H9 (cell line): ENCODE results near the gene TBC1D20. TPM values are rescaled to one million over a fixed set of nuclear protein-coding genes. Genes with fewer than 3 reads are reported as not detected.

Source experiments
- DNase-seq: peaks from one replicate; pipeline ENCODE4 v3.0.0-alpha.2; 2017
- H2AFZ ChIP-seq: one replicate; pipeline ENCODE4 v1.6.1; 2013; ENCODE audit warnings: mild to moderate bottlenecking, low read length, control low read depth, moderate library complexity
- H2AK5ac ChIP-seq: 2 replicates; pipeline ENCODE4 v1.6.1; 2013; ENCODE audit warnings: low read length, control low read depth, mixed read lengths; ENCODE audit not compliant: insufficient read length
- H2BK120ac ChIP-seq: one replicate; pipeline ENCODE4 v1.6.1; 2013; ENCODE audit warnings: low read depth, mild to moderate bottlenecking, low read length, control low read depth, inconsistent platforms; ENCODE audit not compliant: poor library complexity, severe bottlenecking
- H2BK12ac ChIP-seq: 2 replicates; pipeline ENCODE4 v1.6.1; 2013; ENCODE audit warnings: low read length, control low read depth, mixed read lengths, low read depth; ENCODE audit not compliant: insufficient read length
- H2BK15ac ChIP-seq: 2 replicates; pipeline ENCODE4 v1.6.1; 2013; ENCODE audit warnings: low read depth, low read length, control low read depth
- H2BK20ac ChIP-seq: one replicate; pipeline ENCODE4 v1.6.1; 2013; ENCODE audit warnings: low read depth, mild to moderate bottlenecking, low read length, control low read depth, inconsistent platforms; ENCODE audit not compliant: poor library complexity, severe bottlenecking
- H2BK5ac ChIP-seq: 2 replicates; pipeline ENCODE4 v1.6.1; 2013; ENCODE audit warnings: low read length, control low read depth, mixed read lengths; ENCODE audit not compliant: insufficient read length
- H3K14ac ChIP-seq: 2 replicates; pipeline ENCODE4 v1.6.1; 2013; ENCODE audit warnings: low read length, control low read depth; ENCODE audit not compliant: insufficient read depth
- H3K18ac ChIP-seq: 2 replicates; pipeline ENCODE4 v1.6.1; 2013; ENCODE audit warnings: low read depth, mild to moderate bottlenecking, mixed read lengths, low read length, control low read depth; ENCODE audit not compliant: insufficient read length
- H3K23ac ChIP-seq: 2 replicates; pipeline ENCODE4 v1.6.1; 2013; ENCODE audit warnings: low read length, control low read depth, mixed read lengths, low read depth; ENCODE audit not compliant: insufficient read length
- H3K23me2 ChIP-seq: 2 replicates; pipeline ENCODE4 v1.6.1; 2013; ENCODE audit warnings: low read depth, mild to moderate bottlenecking, mixed read lengths, low read length, control low read depth; ENCODE audit not compliant: insufficient read length, poor library complexity, severe bottlenecking
- H3K27ac ChIP-seq: 2 replicates; pipeline ENCODE4 v1.5.1; 2013; ENCODE audit warnings: low read length, control low read depth, mixed read lengths, low read depth; ENCODE audit not compliant: insufficient read length
- H3K27me3 ChIP-seq: 2 replicates; pipeline ENCODE4 v1.6.1; 2013; ENCODE audit warnings: low read length, control low read depth, inconsistent platforms; ENCODE audit not compliant: insufficient read depth
- H3K4ac ChIP-seq: 2 replicates; pipeline ENCODE4 v1.6.1; 2013; ENCODE audit warnings: low read depth, mild to moderate bottlenecking, control low read depth, inconsistent platforms, low read length, moderate library complexity
- H3K4me1 ChIP-seq: 2 replicates; pipeline ENCODE4 v1.6.1; 2013; ENCODE audit warnings: low read length, control low read depth, inconsistent platforms; ENCODE audit not compliant: insufficient read depth
- H3K4me2 ChIP-seq: 2 replicates; pipeline ENCODE4 v1.6.1; 2013; ENCODE audit warnings: low read length, control low read depth, mixed read lengths; ENCODE audit not compliant: insufficient read length, insufficient read depth
- H3K56ac ChIP-seq: 2 replicates; pipeline ENCODE4 v1.6.1; 2013; ENCODE audit warnings: low read depth, mild to moderate bottlenecking, mixed read lengths, low read length, control low read depth; ENCODE audit not compliant: insufficient read length
- H3K79me1 ChIP-seq: 2 replicates; pipeline ENCODE4 v1.6.1; 2013; ENCODE audit warnings: low read depth, mild to moderate bottlenecking, moderate library complexity, low read length, control low read depth, inconsistent platforms; ENCODE audit not compliant: insufficient read depth, poor library complexity, severe bottlenecking
- H3K79me2 ChIP-seq: 2 replicates; pipeline ENCODE4 v1.6.1; 2013; ENCODE audit warnings: low read length, control low read depth, inconsistent platforms; ENCODE audit not compliant: insufficient read depth
- H3K9ac ChIP-seq: 2 replicates; pipeline ENCODE4 v1.6.1; 2013; ENCODE audit warnings: low read length, control low read depth, mixed read lengths; ENCODE audit not compliant: insufficient read length; ENCODE audit errors: extremely low read depth
- H3K9me3 ChIP-seq: one replicate; pipeline ENCODE4 v1.6.1; 2013; ENCODE audit warnings: low read depth, low read length, inconsistent platforms; ENCODE audit not compliant: control insufficient read depth
- H3T11ph ChIP-seq: one replicate; pipeline ENCODE4 v1.6.1; 2013; ENCODE audit warnings: mild to moderate bottlenecking, low read length, control low read depth, inconsistent platforms
- H4K20me1 ChIP-seq: one replicate; pipeline ENCODE4 v1.6.1; 2013; ENCODE audit not compliant: control insufficient read depth, insufficient read length, insufficient read depth
- H4K5ac ChIP-seq: 2 replicates; pipeline ENCODE4 v1.6.1; 2013; ENCODE audit warnings: low read depth, mild to moderate bottlenecking, mixed read lengths, low read length, control low read depth; ENCODE audit not compliant: insufficient read length
- H4K8ac ChIP-seq: replicated peaks from 2 replicates; pipeline ENCODE4 v1.6.1; 2013; ENCODE audit warnings: low read length, control low read depth, mixed read lengths, low read depth; ENCODE audit not compliant: insufficient read length
- H4K91ac ChIP-seq: 2 replicates; pipeline ENCODE4 v1.6.1; 2013; ENCODE audit warnings: low read depth, mild to moderate bottlenecking, moderate library complexity, mixed read lengths, low read length, control low read depth; ENCODE audit not compliant: insufficient read length
- H3K27ac Mint-ChIP-seq, 3 experiments: 2 replicates in 2 of 3; 3 replicates in 1 of 3; pipeline ENCODE4 v1.8.0; 2020 to 2021; ENCODE audit warnings: mixed read lengths in 3 of 3, mild to moderate bottlenecking in 1 of 3, moderate library complexity in 1 of 3
- H3K27me3 Mint-ChIP-seq: 2 replicates; pipeline ENCODE4 v1.8.0; 2021; ENCODE audit warnings: low read depth, mild to moderate bottlenecking, moderate library complexity, mixed read lengths
- H3K36me3 Mint-ChIP-seq, 3 experiments: 2 replicates in 2 of 3; 3 replicates in 1 of 3; pipeline ENCODE4 v1.8.0; 2020 to 2021; ENCODE audit warnings: low read depth in 3 of 3, mixed read lengths in 3 of 3; ENCODE audit not compliant: insufficient read depth in 1 of 3
- H3K4me1 Mint-ChIP-seq, 2 experiments: 2 replicates each; pipeline ENCODE4 v1.8.0; 2020; ENCODE audit warnings: mixed read lengths in 2 of 2
- H3K4me3 Mint-ChIP-seq, 2 experiments: 2 replicates in 1 of 2; 3 replicates in 1 of 2; pipeline ENCODE4 v1.8.0; 2020 to 2021; ENCODE audit warnings: mild to moderate bottlenecking in 2 of 2, mixed read lengths in 2 of 2, moderate library complexity in 1 of 2
- H3K9me3 Mint-ChIP-seq, 2 experiments: 2 replicates in 1 of 2; 3 replicates in 1 of 2; pipeline ENCODE4 v1.8.0; 2020; ENCODE audit warnings: mild to moderate bottlenecking in 2 of 2, mixed read lengths in 2 of 2, moderate library complexity in 1 of 2
- WGBS: extraction: QIAGEN DNeasy Blood & Tissue Kit; methylation state at CpG from one replicate; pipeline ENCODE4 v1.1.7; 2013; ENCODE audit warnings: missing lambda C conversion rate, low lambda C conversion rate, mixed read lengths; ENCODE audit not compliant: insufficient read length; ENCODE audit errors: extremely low coverage; 5-methylcytosine and 5-hydroxymethylcytosine counted together
- total RNA-seq: library from RNA; stranded (reverse); gene quantifications from 2 replicates; pipeline ENCODE4 v1.2.1, GENCODE V29; 2021
- TF ChIP-seq, protein P1 (sequence below): fragments of 200-600 bp; sonication (generic); conservative IDR thresholded peaks from 3 replicates; pipeline ENCODE4 v1.8.0; 2021; ENCODE audit warnings: antibody characterized with exemption, mild to moderate bottlenecking

TBC1D20 gene
- total RNA-seq, 1 experiment from 2014 or later, result 17.9 TPM

DNA sequence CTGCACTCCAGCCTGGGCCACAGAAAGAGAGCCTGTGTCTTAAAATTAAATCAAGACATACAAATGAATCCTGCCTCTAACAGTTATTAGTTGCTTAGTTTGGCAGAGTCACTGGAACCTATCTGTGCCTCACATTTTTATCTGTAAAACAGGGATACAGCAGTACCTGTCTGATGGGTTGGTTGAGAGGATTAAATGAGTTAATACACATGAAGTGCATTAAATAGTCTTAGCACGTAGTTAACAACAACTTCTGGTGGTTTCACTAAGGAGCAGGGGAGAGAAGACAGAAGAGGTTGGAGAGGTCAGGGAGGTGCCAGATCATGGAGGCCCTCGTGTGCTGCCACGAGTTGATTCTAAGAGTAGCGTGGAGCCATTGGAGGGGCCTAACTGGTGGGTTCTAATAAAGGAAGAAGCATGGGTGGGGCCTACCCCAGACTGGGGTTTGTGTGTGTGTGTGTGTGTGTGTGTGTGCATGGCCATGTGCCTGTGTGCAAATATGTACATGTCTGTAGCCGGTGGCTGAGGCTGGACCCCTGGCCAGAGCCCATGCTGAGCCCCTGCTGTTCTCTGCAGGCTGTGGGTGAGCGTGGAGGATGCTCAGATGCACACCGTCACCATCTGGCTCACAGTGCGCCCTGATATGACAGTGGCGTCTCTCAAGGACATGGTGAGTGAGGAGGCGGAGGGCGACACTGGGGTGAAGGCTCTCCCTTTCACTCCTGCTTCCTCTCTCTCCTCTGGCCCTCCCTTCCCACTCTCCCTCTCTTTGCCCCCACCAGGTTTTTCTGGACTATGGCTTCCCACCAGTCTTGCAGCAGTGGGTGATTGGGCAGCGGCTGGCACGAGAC, 45.2 kb downstream of the TBC1D20 start:
- Histone ChIP-seq H3K4me2 (no peak overlapping the region), H3K9ac (no peak overlapping the region), H3K27me3 (no peaks in the 10 kb centered on the region), H3K4me1 (no peaks in the 10 kb centered on the region), H3K56ac (no peak overlapping the region), H4K5ac (no peak overlapping the region), H3K18ac (no peak overlapping the region), H2BK120ac (no peak overlapping the region), H4K8ac (no peak overlapping the region), H3K9me3 (no peaks in the 10 kb centered on the region), H3K4ac (no peak overlapping the region), H4K91ac (no peak overlapping the region), H4K20me1 (no peaks in the 10 kb centered on the region), H3K14ac (no peak overlapping the region), H3K23me2 (no peaks in the 10 kb centered on the region), H2BK20ac (no peak overlapping the region), H3K23ac (no peak overlapping the region), H3K79me1 (peaks cover 2% of the 10 kb centered on the region), H2BK12ac (no peak overlapping the region), H3K27ac (no peak overlapping the region), H2AFZ (no peak overlapping the region), H3T11ph (no peak overlapping the region), H2BK15ac (no peak overlapping the region), H3K79me2 (no peaks in the 10 kb centered on the region), H2BK5ac (no peak overlapping the region), H2AK5ac (no peak overlapping the region)
- DNase-seq, result no peak
- Mint-ChIP-seq H3K27ac (no peak overlapping the region; a peak in 2 of 7 replicates), H3K4me3 (no peak overlapping the region), H3K36me3 (peaks cover 35 to 62% (median 44%) of the 10 kb centered on the region in 3 experiments), H3K27me3 (peaks cover 2% of the 10 kb centered on the region; the same call in 1 of the 2 replicates), H3K4me1 (no peaks in the 10 kb centered on the region), H3K9me3 (peaks cover 0 to 7% of the 10 kb centered on the region in 2 experiments; a peak in 3 of 5 replicates)
- TF ChIP-seq, protein P1, sequence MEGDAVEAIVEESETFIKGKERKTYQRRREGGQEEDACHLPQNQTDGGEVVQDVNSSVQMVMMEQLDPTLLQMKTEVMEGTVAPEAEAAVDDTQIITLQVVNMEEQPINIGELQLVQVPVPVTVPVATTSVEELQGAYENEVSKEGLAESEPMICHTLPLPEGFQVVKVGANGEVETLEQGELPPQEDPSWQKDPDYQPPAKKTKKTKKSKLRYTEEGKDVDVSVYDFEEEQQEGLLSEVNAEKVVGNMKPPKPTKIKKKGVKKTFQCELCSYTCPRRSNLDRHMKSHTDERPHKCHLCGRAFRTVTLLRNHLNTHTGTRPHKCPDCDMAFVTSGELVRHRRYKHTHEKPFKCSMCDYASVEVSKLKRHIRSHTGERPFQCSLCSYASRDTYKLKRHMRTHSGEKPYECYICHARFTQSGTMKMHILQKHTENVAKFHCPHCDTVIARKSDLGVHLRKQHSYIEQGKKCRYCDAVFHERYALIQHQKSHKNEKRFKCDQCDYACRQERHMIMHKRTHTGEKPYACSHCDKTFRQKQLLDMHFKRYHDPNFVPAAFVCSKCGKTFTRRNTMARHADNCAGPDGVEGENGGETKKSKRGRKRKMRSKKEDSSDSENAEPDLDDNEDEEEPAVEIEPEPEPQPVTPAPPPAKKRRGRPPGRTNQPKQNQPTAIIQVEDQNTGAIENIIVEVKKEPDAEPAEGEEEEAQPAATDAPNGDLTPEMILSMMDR, result no peak
- WGBS, result no CpG with 5 or more reads among the region's 13 CpGs
